Measurements from ENCODE around the gene CDH4. TPM values are rescaled to one million over a fixed set of nuclear protein-coding genes. Genes with fewer than 3 reads are reported as not detected.

Gene CDH4
- total RNA-seq, 1 donor from 2014 or later: 0.99 TPM

DNA sequence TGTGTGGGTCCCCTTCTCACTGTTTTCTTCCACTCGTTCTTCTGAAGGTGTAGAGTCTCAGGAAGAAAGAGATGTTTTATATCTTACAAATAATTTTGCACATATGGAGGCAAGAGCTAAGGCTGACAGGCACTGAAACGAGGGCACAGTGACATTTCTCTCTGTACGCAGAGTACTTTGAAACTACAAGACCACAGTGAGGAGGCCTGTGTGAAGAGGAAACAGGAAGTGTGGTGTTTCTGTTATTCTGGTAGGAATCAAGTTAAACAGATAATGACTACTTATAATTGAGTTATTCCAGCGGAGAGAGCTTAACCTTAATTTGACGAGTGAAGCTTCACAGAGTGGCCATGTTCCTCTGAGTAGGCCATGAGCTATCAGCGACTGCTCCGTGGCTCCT is 4.8 kb downstream of the CDH4 start:
- no peak for DNase-seq (ENCODE audit: low spot score)
- H3K27ac Mint-ChIP-seq (ENCODE audit: unreplicated experiment): no peak overlapping the region
- no peaks in the 10 kb centered on the region for H3K36me3 Mint-ChIP-seq (ENCODE audit: low read depth)
- H3K4me3 Mint-ChIP-seq (ENCODE audit: unreplicated experiment): no peak overlapping the region
- peaks cover 4% of the 10 kb centered on the region for H3K27me3 Mint-ChIP-seq (ENCODE audit: low read depth)
- TF ChIP-seq CTCF (IDR thresholded peaks at IDR 0.05): no peak
- H3K4me1 Mint-ChIP-seq (ENCODE audit: low read depth): peaks cover 7% of the 10 kb centered on the region
- peaks cover 6% of the 10 kb centered on the region for H3K9me3 Mint-ChIP-seq (ENCODE audit: low read depth)

GRCh38 chr20:61257611-61258010 is 5.5 kb downstream of the CDH4 start:
- Mint-ChIP-seq H3K27me3 (ENCODE audit: low read depth) (peaks cover 4% of the 10 kb centered on the region), H3K4me3 (ENCODE audit: unreplicated experiment) (no peak overlapping the region), H3K9me3 (ENCODE audit: low read depth) (peaks cover 6% of the 10 kb centered on the region), H3K36me3 (ENCODE audit: low read depth) (no peaks in the 10 kb centered on the region), H3K27ac (ENCODE audit: unreplicated experiment) (no peak overlapping the region), H3K4me1 (ENCODE audit: low read depth) (peaks cover 7% of the 10 kb centered on the region)
- no peak for TF ChIP-seq CTCF (IDR thresholded peaks at IDR 0.05)
- DNase-seq (ENCODE audit: low spot score): no peak

DNA sequence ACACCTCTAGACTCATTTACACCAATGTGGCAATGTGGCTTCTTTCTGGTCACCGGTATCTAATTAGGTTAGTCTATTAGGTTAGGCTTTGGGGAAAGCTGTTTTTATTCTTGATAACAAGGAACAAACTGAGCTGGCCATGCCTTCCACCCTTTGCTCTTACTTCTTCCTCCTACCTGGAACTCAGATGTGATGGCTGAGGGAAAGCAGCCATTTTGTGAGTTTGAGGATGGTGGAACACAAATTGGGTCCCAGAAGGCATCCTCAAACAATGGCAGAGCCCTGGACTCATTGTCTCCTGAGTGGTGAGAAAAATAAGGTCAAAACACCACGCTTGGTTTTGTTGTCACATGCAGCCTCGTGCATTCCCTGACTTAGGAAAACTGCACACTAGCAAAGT is 7.7 kb downstream of the CDH4 start:
- TF ChIP-seq CTCF (IDR thresholded peaks at IDR 0.05): no peak
- no peak for DNase-seq (ENCODE audit: low spot score)
- H3K27ac Mint-ChIP-seq (ENCODE audit: unreplicated experiment): no peak overlapping the region
- no peaks in the 10 kb centered on the region for H3K36me3 Mint-ChIP-seq (ENCODE audit: low read depth)
- peaks cover 6% of the 10 kb centered on the region for H3K9me3 Mint-ChIP-seq (ENCODE audit: low read depth)
- H3K4me3 Mint-ChIP-seq (ENCODE audit: unreplicated experiment): no peak overlapping the region
- H3K4me1 Mint-ChIP-seq (ENCODE audit: low read depth): no peaks in the 10 kb centered on the region
- peaks cover 5% of the 10 kb centered on the region for H3K27me3 Mint-ChIP-seq (ENCODE audit: low read depth)

DNA sequence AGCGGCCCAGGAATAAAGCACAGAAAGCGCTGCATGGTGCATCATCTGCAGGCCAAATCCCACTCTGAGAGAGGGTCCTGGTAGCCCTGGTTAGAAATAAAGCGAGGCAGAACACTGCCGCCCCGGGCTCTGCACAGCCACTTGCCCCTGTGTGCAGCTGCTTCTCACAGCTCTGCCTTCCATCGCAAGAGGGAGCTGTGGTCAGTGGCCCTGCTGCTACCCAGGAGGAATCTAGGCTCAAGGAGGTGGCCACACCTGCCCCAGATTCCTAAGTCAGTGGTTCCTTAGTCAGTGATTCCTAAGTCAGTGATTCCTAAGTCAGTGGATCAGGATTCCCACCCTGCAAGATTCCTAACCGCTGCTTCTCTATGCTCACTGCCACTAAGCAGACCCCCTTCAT is 8.8 kb downstream of the CDH4 start:
- no peaks in the 10 kb centered on the region for H3K4me1 Mint-ChIP-seq (ENCODE audit: low read depth)
- H3K9me3 Mint-ChIP-seq (ENCODE audit: low read depth): peaks cover 6% of the 10 kb centered on the region
- no peak for TF ChIP-seq CTCF (IDR thresholded peaks at IDR 0.05)
- DNase-seq (ENCODE audit: low spot score): no peak
- H3K27ac Mint-ChIP-seq (ENCODE audit: unreplicated experiment): no peak overlapping the region
- no peak overlapping the region for H3K4me3 Mint-ChIP-seq (ENCODE audit: unreplicated experiment)
- H3K27me3 Mint-ChIP-seq (ENCODE audit: low read depth): peaks cover 5% of the 10 kb centered on the region
- H3K36me3 Mint-ChIP-seq (ENCODE audit: low read depth): no peaks in the 10 kb centered on the region

DNA sequence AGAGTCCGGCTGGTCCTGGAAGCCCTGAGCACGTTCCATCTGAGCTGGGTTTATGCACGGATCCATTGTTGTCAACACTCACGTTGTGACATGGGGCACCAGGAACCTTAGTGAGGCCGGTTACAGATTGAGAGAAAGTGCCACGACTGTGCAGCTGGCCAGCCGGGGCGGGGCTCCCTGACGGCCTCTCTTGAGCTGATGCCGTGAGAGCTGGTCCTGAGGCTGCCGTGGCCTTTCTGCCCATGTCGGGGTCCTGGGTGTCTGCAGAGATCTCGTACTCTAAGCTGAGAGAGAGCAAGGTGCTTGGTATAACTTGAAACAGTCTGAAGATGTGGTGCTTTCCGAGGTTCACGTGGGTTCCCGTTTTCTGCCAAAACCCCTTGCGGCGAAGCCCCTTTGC is 10.0 kb downstream of the CDH4 start:
- Mint-ChIP-seq H3K27ac (ENCODE audit: unreplicated experiment) (no peak overlapping the region), H3K4me3 (ENCODE audit: unreplicated experiment) (no peak overlapping the region), H3K9me3 (ENCODE audit: low read depth) (peaks cover 6% of the 10 kb centered on the region), H3K4me1 (ENCODE audit: low read depth) (no peaks in the 10 kb centered on the region), H3K27me3 (ENCODE audit: low read depth) (peaks cover 4% of the 10 kb centered on the region), H3K36me3 (ENCODE audit: low read depth) (no peaks in the 10 kb centered on the region)
- no peak for DNase-seq (ENCODE audit: low spot score)
- no peak for TF ChIP-seq CTCF (IDR thresholded peaks at IDR 0.05)
